Endothelial cell of hepatic sinusoid (primary cell): ENCODE measurements around the gene BACH2.

Experiments
- in situ Hi-C: cut with HindIII; loops from 2 replicates; pipeline ENCODE4 v1.10.0; 2017; ENCODE audit warnings: low sequenced_read_pairs

The BACH2 gene

DNA sequence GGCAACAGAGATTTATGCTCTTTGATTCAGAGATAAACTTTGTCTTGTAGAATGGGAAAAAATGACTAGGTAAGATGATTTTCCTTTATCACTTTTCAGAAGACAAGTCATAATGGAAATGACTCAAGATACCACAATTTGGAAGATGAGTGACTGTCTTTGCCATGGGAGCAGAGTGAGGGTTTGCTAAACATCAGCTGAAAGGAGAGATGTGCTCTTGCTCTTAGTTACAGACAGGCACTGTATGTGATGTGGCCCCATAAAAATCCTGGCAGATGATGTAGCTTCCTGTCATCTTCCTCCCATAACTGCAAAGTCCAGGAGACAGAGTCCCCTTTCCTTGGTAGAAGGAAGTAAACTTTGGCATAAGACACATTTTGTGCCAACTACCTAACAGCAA lies 47.6 kb downstream of the BACH2 start:
- in situ Hi-C loops: no loop called here

DNA sequence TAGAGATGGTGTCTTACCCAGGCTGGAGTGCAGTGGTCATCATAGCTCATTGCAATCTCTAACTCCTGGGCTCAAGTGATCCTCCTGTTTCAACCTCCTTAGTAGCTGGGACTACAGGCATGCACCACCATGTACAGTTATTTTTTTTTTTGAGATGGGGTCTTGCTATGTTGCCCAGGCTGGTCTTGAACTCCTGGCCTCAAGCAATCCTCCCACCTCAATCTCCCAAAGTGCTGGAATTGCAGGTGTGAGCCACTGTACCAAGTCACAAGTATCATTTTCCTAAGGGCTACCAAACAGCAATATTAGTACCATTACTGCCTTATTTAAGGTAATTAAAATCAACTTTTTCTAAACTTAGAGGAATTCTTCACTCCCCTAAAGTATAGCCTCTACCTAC lies 49.4 kb downstream of the BACH2 start:
- in situ Hi-C loops: no loop called here

DNA sequence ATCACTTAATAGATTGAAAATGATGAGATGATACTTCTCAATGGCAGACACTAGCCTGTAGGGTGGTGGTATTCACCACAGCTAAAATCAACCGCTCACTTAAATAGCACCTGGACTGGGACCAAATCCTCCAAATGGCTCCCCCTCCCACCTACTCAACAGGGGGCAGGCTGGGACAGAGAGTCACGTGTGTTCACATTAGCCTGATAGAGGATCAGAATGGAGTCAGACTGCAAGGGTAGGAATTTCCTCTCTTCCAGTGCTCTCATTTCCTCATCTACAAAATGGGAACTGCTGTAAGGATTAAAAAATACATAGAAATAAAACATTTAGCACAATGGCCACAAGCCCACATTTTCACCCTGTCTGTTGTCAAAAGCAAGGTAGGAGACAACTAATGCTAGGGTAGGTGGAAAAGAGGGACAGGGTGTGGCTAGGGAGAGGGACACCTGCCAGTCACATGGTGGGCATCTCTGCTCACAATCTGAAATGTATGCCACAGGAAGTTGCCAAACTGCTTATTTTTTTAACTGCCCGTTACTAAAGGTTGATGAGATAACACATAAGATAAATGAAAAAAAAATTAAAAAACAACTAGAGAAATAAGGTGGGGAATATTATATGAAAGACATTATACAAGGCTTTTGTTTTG lies 55.3 kb downstream of the BACH2 start:
- in situ Hi-C loops: no loop called here

DNA sequence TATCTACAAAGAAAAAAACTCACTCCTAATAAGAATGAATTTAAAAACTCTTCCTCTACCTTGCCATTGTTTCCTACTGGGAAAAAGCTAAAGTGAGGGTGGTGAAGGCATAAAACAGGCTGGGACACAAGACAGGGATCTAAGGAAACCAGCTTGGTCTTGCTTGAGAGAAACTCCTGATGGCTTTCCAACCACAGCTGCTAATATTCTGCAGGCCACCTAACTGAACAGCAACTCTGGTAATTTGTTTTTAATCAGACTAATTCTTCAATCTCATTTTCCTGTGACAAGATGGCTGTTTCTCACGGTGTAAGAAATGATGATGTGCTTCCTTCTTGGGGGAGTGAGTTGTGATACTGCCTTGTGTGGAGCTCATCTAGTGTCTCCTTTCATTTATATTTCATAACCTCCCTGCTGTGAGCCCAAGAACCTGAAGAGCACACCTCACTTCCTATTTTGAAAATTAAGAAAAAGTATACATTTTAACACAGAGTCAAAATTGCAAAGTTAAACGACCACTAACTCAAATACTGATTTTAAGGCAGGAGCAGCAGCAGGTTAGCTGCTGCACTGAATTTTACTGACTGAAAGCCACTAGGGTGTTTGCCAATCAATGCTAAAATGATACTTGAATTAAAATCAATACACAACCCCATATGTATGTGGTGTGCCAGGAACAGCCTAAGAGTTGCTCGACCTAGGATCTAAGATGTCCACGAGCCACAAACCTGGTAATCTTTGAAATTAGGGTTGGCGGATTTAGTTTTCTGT lies 58.0 kb downstream of the BACH2 start:
- in situ Hi-C loops: no loop called here

DNA sequence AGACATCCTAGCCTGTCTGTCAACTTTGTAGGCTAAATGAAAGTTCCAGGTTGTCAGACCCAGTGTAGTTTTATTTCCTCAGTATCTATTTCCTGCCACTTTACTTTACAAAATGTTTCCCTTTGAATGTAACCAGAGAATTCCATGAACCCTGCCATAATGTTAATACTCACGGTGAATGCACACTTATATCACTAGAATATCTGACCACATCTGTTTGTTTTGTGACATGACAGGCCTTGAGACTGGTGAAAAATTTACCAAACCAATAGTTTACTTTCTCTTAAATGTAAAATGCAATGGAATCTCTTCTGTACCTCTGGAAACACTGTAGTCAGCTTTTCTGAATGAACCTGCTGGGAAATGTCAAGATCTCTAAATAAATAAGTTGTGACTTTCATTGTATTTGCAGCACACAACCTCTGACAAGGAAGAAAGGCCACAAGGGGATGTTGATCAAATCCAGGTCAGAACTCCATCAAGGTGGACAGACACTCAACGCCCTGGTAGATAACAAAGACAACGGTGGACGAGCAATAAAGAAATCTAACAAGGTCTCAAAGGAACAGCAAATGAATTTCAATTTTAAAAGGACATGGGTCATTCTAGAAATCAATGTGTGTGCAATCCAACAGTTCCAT lies 59.2 kb downstream of the BACH2 start:
- in situ Hi-C loops: no loop called here

DNA sequence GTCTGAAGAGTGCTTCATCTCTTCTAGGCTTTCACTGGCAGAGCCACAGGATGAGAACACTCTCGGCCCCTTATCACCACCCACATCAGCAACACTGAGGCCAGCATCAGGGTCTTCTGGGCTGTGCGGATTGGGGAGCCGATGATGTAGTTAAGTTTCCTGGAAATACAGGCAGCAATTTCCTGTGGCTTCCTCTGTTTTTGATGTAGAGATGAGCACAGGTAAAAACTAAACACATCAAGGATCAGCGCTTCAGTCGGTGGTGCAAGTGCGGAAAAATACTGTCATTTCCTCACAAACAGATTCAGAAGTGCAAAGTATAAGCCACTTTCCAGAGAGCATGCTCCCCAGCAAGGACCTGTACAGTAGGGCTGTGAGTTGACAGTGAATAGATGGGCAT lies 62.6 kb downstream of the BACH2 start:
- in situ Hi-C loops: no loop called here

DNA sequence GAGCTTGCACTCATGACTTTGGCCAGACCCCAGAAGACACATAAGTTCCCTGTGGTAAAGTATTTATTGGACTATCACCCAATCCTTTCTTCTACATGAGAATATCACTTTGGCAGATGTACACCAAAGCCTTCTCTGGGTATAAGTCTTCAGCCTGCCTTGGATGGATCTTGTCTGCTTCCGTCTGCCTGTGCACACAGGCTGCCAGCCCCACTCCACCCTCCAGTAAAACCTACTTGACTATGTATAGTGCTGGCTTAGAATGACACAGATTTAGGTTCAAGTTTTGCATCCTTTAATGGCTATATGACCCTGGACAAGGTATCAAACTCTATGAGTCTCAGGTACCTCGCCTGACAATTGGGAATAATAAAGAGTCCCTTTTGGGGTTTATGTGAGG lies 63.4 kb downstream of the BACH2 start:
- in situ Hi-C loops: no loop called here

DNA sequence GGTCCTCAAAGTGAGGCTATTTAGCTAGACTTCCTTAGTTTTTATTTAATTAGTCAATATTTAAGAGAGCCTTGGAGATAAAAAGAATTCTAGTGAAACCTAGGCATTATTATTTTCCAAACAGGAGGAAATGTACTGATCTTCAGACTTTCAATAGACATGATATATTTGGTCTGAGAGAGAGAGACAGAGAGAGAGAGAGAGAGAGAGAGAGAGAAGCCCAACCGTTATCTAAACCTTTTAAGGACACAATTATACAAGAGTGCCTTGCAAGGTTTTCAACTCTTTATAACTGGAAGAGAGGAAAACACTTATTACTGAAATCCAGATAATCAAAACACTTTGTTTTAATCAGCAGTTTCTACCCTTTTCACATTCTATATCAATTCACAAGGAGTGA lies 64.8 kb downstream of the BACH2 start:
- in situ Hi-C loops: no loop called here

DNA sequence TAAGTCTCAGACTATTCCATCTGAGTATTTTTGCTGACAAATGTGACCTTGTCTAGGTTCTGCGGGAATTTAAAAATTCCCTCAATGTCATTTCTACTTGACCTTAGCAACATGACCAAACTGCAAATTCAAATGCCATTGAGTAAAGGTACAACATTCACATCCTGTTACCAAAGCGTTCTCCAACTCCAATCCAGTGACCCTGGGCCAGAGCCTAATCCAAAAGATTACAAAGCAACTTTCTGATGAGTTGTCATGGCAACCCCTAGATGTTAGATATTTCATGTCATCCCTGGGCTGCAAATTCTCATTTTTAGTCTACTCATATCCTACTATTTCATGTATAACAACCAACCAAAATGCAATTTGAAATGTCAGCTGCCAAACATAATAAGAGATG lies 65.3 kb downstream of the BACH2 start:
- in situ Hi-C loops: no loop called here

DNA sequence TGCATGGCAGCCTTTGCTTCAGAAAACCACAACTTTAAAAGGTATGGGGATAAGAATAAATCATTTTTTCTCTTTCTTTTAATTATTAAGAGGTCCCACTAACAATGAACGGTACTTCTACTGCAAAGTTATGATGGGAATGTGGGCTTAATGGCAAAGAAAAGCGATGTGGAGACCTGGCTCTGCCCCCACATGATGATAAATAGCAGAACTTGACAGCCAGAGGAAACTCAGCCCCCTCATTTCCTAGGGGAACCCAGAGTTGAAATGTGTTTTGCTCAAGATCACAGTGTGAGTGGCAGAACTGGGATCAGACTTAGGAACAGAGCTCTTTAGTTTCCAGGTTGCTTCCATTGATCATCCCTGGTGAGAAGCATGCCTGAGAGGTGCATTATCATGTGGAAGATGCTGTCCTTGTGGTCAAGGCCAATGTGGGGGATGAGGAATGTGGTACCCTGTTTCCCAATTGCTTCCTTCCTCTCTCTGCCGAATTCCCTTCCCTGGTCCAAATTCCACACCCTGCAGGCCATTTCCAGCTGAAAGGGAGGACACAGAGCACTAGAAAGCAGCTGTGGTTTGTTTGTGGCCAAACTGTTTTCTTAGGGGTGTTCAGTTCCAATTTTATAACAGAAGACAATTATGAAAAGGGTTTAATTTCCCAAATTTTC lies 66.0 kb downstream of the BACH2 start:
- in situ Hi-C loops: no loop called here

DNA sequence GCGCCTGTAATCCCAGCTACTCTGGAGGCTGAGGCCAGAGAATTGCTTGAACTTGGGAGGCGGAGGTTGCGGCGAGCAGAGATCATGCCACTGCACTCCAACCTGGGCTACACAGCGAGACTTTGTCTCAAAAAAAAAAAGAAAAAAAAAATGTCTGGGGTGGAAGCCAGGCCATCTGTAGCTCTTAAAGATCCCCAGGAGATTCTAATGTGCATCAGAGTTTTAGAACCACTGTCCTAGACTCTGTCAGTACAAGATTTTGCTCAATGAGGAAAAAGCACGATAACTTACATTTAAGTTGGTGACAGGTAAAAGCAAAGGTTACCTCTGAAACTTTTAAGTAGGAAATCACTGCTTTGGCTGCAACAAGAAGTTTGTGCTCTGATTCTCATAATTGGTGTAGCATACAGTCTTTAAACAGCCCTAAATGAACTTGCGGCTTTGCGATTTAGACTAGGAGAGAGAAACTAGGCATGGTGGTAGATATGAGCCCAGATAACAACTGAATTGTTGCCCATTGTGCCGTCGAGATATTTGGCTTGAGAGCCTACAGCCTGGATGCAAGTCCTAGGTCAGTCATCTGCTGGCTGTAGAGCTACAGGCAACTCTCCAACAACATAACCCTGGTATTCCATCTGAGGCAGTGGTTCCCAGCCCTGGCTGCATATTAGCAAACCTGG lies 67.2 kb downstream of the BACH2 start:
- in situ Hi-C loops: no loop called here

DNA sequence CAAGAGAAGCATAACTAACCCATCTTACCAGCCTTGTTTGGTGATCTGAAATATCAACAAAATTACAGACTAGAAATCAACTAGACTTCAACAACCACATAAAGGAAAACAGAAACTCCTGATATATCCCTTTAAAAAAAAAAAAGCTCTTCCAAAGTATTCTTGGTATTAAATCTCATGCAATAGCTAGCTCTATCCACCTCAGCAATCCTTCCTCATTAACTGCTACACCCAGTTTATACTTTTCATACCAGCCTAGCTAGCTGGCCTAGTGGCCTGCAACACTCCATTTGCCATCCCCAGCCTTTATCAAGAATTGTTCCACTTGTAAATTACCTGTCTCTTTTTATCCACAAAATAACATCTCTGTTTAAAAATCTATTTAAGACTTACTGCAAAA lies 69.0 kb downstream of the BACH2 start:
- in situ Hi-C loops: no loop called here

DNA sequence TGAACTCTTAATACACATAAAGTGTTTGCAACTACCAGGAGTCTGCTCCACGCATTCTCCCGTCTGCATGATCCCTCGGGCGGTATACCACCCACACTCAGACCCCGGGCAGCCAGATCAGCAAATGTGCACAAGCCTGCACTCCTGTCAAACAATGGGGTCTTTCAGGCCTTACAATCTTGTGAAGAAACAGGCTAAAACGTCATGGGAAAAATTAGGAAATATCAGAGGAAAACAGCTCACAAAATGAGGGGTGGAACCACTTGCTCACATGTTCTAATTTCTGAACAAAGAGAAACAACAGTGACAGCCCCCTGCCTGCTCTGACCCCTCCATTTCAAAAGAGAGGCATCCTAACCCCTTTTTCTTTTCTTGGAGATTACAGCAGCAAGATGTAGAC lies 69.4 kb downstream of the BACH2 start:
- in situ Hi-C loops: no loop called here

DNA sequence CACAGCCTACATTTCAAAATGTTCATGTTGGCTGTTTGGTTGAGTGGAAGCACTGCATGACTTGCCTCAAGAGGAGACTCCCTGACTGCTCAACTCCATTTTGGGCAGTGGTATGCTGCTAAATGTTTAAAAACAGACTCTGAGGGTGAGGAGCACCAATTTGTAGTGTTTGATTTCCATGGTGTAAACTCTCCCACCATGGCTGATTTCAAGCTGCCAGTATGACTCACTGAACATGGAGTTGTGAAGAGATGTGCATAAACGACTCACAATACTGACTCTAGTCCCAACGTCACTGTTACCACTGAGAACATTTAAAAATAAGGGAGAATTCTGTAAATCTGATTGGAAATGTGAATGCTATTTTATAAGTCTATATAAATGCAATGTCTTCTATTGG lies 70.4 kb downstream of the BACH2 start:
- in situ Hi-C loops: no loop called here

DNA sequence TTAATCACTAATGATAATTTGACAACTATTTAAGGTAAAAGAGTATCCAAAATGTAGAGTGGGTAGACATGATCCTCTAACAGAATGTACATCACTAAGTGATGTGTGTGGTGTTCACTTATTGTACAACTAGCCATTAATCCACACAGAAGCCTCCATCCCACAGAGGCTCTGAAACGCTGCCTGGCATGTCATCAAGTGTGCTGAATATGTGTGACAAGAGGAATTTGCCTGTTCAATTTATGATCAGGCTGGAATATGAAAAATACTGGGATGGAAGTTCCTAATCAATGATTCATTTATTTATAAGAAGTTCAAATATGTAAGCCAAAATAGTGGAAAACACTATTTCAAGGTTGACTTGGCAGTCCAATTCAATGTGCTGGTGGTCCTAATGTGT lies 72.4 kb downstream of the BACH2 start:
- in situ Hi-C loops: no loop called here

DNA sequence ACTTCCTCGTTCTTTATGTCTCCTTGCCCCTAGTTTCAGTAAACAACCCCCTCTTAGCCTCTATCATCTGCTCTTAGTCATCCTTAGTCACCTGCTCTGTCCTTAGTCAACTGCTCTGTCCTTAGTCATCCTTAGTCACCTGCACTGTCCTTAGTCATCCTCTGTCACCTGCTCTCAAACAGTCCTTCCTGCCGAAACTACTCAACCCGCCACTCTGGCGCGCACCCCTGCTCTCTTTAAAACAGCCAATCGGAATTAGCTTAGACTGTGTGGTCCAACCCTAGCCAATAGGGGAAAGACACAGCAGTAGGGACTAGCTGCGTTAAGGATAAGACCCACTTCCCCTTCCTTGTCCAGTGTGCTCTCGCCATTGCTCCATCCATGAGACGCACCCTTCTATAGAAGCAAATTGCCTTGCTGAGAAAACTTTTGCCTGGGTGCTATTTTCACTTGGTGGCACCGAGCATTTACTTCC lies 73.9 kb downstream of the BACH2 start:
- in situ Hi-C loops: no loop called here

DNA sequence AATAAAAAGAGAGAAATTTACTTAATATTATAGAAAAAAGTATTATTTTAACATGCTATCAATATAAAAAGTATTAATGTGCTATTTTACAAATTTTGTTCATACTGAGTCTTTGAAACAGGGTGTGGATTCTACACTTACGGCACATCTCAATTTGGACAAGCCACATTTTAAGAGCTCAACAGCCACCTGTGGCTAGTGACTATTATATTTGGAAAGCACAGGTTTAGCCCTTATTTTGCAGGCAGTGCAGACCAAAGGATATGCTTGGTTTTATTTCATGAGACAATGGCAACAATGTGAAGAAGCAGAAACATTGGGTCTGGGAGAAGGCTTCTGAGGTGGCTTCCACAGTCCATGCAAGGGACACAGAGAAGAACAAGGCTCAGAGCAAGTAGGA lies 74.6 kb downstream of the BACH2 start:
- in situ Hi-C loops: no loop called here

DNA sequence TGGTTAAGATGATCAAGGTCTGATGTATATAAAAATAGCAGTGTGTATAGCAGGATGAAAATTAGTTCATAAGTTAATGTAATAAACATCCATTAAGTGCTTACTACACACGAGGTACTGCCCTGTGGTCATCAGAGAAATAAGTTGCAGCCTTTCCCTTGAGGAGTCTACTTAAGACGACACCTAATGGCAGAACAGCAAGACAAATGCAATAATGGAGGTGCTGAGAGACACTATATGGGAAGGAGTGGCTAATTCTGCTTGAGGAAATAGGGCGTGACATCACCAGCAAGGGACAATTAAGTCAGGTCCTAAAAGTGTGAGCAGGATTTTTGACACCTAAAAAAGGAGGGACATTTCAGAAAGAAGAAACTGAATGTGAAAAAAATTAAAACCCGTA lies 75.2 kb downstream of the BACH2 start:
- in situ Hi-C loops: no loop called here

DNA sequence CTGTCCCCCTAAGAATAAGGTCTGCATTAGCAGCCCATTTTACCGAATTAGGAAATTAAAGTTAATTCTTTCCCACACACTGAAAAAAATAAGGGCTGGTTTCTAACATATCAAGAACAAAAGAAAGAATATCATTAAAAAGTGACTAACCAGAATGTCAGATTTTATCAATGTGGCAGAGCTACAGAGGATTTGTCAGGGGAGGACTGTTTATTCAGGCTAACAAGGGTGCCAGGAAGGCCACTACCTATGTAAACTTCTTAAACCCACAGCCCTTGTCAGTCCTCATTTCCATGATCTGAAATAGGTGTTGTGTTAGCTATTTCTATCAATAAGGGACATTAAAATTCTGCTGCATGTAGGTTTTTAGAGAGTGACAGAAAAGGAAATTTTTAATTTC lies 76.4 kb downstream of the BACH2 start:
- in situ Hi-C loops: no loop called here

DNA sequence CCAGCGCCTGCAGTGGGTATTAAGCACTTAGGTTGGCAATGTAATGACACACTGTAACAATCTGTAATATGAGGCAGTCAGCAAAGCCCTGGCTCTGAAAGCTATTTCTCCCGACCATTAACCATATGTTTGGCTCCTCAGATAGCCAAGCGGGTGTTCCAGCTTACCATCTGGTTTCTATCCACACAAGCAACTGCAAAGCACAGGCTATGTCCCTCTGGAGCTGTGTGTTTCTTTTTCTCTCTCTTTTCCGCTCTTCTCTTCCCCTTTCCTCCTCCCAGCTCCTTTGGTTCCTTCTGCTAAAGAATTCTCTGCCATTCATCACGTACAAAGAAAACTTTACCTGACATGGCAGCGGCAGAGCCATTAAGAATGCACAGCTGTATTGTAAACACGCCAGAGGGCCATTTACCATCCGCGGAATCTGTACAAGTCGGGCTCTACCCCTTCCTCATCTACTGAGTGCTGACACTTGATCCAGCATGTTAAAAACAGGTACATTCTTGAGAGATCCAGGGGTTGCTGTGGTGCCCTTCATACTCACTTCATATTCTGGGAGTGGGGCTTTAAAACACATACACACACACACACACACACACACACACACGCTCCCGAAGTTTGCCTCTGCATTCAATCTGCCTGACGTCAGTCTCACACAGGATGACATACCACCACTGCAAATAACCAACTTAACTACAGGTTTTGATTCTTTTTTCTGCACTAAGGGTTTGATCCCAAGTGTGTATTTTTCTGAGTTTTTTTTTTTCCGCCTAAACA lies 77.2 kb downstream of the BACH2 start:
- in situ Hi-C loops: no loop called here

DNA sequence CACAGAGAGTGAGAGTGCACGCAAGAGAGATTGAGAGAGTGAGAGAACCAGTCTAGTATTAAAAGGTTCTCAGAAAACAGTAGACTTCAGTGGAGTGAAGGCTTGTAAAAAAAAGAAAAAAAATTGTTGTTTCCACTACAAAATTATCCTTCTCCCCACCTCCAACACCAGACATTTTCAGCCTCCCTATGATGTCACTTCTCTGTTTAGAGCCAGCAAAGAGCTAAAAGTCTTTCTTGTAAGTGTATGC lies 77.8 kb downstream of the BACH2 start:
- in situ Hi-C loops: no loop called here
